Effector CD8-positive, alpha-beta T cell (primary cell): ENCODE data around the gene LRRC4B.
A peak's percentile ranks its signal among the peaks of the same experiment; 100 is the strongest.
"Not testable (repeated sequence)": the region's sequence is repeated elsewhere in the genome, so short reads cannot be mapped to it uniquely, and the experiment has no call there.

Source experiments
- DNase-seq: peaks from one replicate; lab custom pipeline; 2025; lab: John Stamatoyannopoulos, UW

Gene LRRC4B

GRCh38 chr19:50552540-50552939 is 15.7 kb downstream of the LRRC4B start:
- no peak for DNase-seq

GRCh38 chr19:50551715-50552187 is 16.5 kb downstream of the LRRC4B start:
- no peak for DNase-seq

- DNase-seq, result no peak
These were observed 17.1 kb downstream of the LRRC4B start for GRCh38 chr19:50551034-50551714.

GRCh38 chr19:50550594-50550966 is 17.7 kb downstream of the LRRC4B start:
- DNase-seq, result no peak

GRCh38 chr19:50549927-50550593 is 18.2 kb downstream of the LRRC4B start:
- DNase-seq, result no peak

- no peak for DNase-seq
These were observed 18.9 kb downstream of the LRRC4B start for GRCh38 chr19:50549059-50549926.

GRCh38 chr19:50548191-50549058 is 19.8 kb downstream of the LRRC4B start:
- DNase-seq, result no peak

- DNase-seq, result no peak
These were observed 20.6 kb downstream of the LRRC4B start for GRCh38 chr19:50547385-50548190.

GRCh38 chr19:50546527-50547221 is 21.6 kb downstream of the LRRC4B start:
- DNase-seq, result no peak

GRCh38 chr19:50542943-50543342 is 25.3 kb downstream of the LRRC4B start:
- no peak for DNase-seq

GRCh38 chr19:50537769-50538230 is 30.4 kb downstream of the LRRC4B start:
- peak; percentile 44 for DNase-seq

- DNase-seq, result no peak
These were observed 30.9 kb downstream of the LRRC4B start for GRCh38 chr19:50537306-50537685.

GRCh38 chr19:50536662-50537305 is 31.5 kb downstream of the LRRC4B start:
- DNase-seq, result no peak

GRCh38 chr19:50535672-50536187 is 32.5 kb downstream of the LRRC4B start:
- DNase-seq, result no peak

GRCh38 chr19:50534478-50534877 is 33.8 kb downstream of the LRRC4B start:
- DNase-seq, result no peak

GRCh38 chr19:50532952-50533351 is 35.3 kb downstream of the LRRC4B start:
- DNase-seq, result no peak

- no peak for DNase-seq
These were observed 37.0 kb downstream of the LRRC4B start for GRCh38 chr19:50531171-50531612.

GRCh38 chr19:50528052-50528451 is 40.2 kb downstream of the LRRC4B start:
- not testable (repeated sequence) for DNase-seq

- DNase-seq, result no peak
These were observed 45.4 kb downstream of the LRRC4B start for GRCh38 chr19:50522881-50523280.
